ENCODE measurements around the gene CISH.

Gene CISH

GRCh38 chr3:50632450-50632849, 20.9 kb upstream of the CISH start:
- Histone ChIP-seq H3K27me3 (ENCODE audit: control insufficient read depth, insufficient read depth, low read length) (no peaks in the 10 kb centered on the region), H3K4me3 (ENCODE audit: low read length) (no peak overlapping the region), H3K9me3 (ENCODE audit: control insufficient read depth, low read length) (no peaks in the 10 kb centered on the region), H3K36me3 (ENCODE audit: control insufficient read depth, insufficient read depth, low read length) (no peaks in the 10 kb centered on the region), H3K9ac (ENCODE audit: low read length) (no peak overlapping the region), H3K4me1 (ENCODE audit: control insufficient read depth, insufficient read depth, low read length) (peaks cover 14% of the 10 kb centered on the region)

GRCh38 chr3:50630877-50631276, 19.3 kb upstream of the CISH start:
- no peak overlapping the region for H3K4me3 ChIP-seq (ENCODE audit: low read length)
- H3K9me3 ChIP-seq (ENCODE audit: control insufficient read depth, low read length) = no peaks in the 10 kb centered on the region
- H3K9ac ChIP-seq (ENCODE audit: low read length) = no peak overlapping the region
- no peaks in the 10 kb centered on the region for H3K27me3 ChIP-seq (ENCODE audit: control insufficient read depth, insufficient read depth, low read length)
- peaks cover 18% of the 10 kb centered on the region for H3K4me1 ChIP-seq (ENCODE audit: control insufficient read depth, insufficient read depth, low read length)
- no peaks in the 10 kb centered on the region for H3K36me3 ChIP-seq (ENCODE audit: control insufficient read depth, insufficient read depth, low read length)

GRCh38 chr3:50630394-50630793, 18.8 kb upstream of the CISH start:
- Histone ChIP-seq H3K9me3 (ENCODE audit: control insufficient read depth, low read length) (no peaks in the 10 kb centered on the region), H3K9ac (ENCODE audit: low read length) (no peak overlapping the region), H3K36me3 (ENCODE audit: control insufficient read depth, insufficient read depth, low read length) (no peaks in the 10 kb centered on the region), H3K4me3 (ENCODE audit: low read length) (no peak overlapping the region), H3K27me3 (ENCODE audit: control insufficient read depth, insufficient read depth, low read length) (no peaks in the 10 kb centered on the region), H3K4me1 (ENCODE audit: control insufficient read depth, insufficient read depth, low read length) (peaks cover 18% of the 10 kb centered on the region)

GRCh38 chr3:50628601-50629000, 17.0 kb upstream of the CISH start:
- Histone ChIP-seq H3K4me1 (ENCODE audit: control insufficient read depth, insufficient read depth, low read length) (peaks cover 31% of the 10 kb centered on the region), H3K36me3 (ENCODE audit: control insufficient read depth, insufficient read depth, low read length) (no peaks in the 10 kb centered on the region), H3K9ac (ENCODE audit: low read length) (no peak overlapping the region), H3K9me3 (ENCODE audit: control insufficient read depth, low read length) (no peaks in the 10 kb centered on the region), H3K4me3 (ENCODE audit: low read length) (no peak overlapping the region), H3K27me3 (ENCODE audit: control insufficient read depth, insufficient read depth, low read length) (no peaks in the 10 kb centered on the region)

GRCh38 chr3:50627407-50628051, 16.0 kb upstream of the CISH start:
- no peak overlapping the region for H3K9ac ChIP-seq (ENCODE audit: low read length)
- H3K9me3 ChIP-seq (ENCODE audit: control insufficient read depth, low read length) = no peaks in the 10 kb centered on the region
- H3K27me3 ChIP-seq (ENCODE audit: control insufficient read depth, insufficient read depth, low read length) = no peaks in the 10 kb centered on the region
- H3K4me1 ChIP-seq (ENCODE audit: control insufficient read depth, insufficient read depth, low read length) = peaks cover 34% of the 10 kb centered on the region
- H3K36me3 ChIP-seq (ENCODE audit: control insufficient read depth, insufficient read depth, low read length) = no peaks in the 10 kb centered on the region
- H3K4me3 ChIP-seq (ENCODE audit: low read length) = no peak overlapping the region

GRCh38 chr3:50626401-50626800, 14.8 kb upstream of the CISH start:
- Histone ChIP-seq H3K9ac (ENCODE audit: low read length) (no peak overlapping the region), H3K4me1 (ENCODE audit: control insufficient read depth, insufficient read depth, low read length) (peaks cover 34% of the 10 kb centered on the region), H3K36me3 (ENCODE audit: control insufficient read depth, insufficient read depth, low read length) (no peaks in the 10 kb centered on the region), H3K27me3 (ENCODE audit: control insufficient read depth, insufficient read depth, low read length) (no peaks in the 10 kb centered on the region), H3K4me3 (ENCODE audit: low read length) (no peak overlapping the region), H3K9me3 (ENCODE audit: control insufficient read depth, low read length) (no peaks in the 10 kb centered on the region)

GRCh38 chr3:50625231-50626182, 13.9 kb upstream of the CISH start:
- H3K27me3 ChIP-seq (ENCODE audit: control insufficient read depth, insufficient read depth, low read length) = no peaks in the 10 kb centered on the region

GRCh38 chr3:50624634-50625033, 13.1 kb upstream of the CISH start:
- Histone ChIP-seq H3K27me3 (ENCODE audit: control insufficient read depth, insufficient read depth, low read length) (no peaks in the 10 kb centered on the region), H3K4me3 (ENCODE audit: low read length) (no peak overlapping the region), H3K36me3 (ENCODE audit: control insufficient read depth, insufficient read depth, low read length) (no peaks in the 10 kb centered on the region), H3K4me1 (ENCODE audit: control insufficient read depth, insufficient read depth, low read length) (peaks cover 26% of the 10 kb centered on the region), H3K9ac (ENCODE audit: low read length) (no peak overlapping the region), H3K9me3 (ENCODE audit: control insufficient read depth, low read length) (no peaks in the 10 kb centered on the region)

More at GRCh38 chr3:50625231-50626182, 13.9 kb upstream of the CISH start:
- peaks cover 34% of the 10 kb centered on the region for H3K4me1 ChIP-seq (ENCODE audit: control insufficient read depth, insufficient read depth, low read length)
- no peak overlapping the region for H3K9ac ChIP-seq (ENCODE audit: low read length)
- H3K4me3 ChIP-seq (ENCODE audit: low read length) = no peak overlapping the region
- H3K9me3 ChIP-seq (ENCODE audit: control insufficient read depth, low read length) = no peaks in the 10 kb centered on the region
- H3K36me3 ChIP-seq (ENCODE audit: control insufficient read depth, insufficient read depth, low read length) = no peaks in the 10 kb centered on the region

GRCh38 chr3:50623840-50624474, 12.4 kb upstream of the CISH start:
- H3K9ac ChIP-seq (ENCODE audit: low read length) = no peak overlapping the region
- H3K27me3 ChIP-seq (ENCODE audit: control insufficient read depth, insufficient read depth, low read length) = no peaks in the 10 kb centered on the region
- H3K36me3 ChIP-seq (ENCODE audit: control insufficient read depth, insufficient read depth, low read length) = no peaks in the 10 kb centered on the region
- H3K4me3 ChIP-seq (ENCODE audit: low read length) = no peak overlapping the region
- peaks cover 26% of the 10 kb centered on the region for H3K4me1 ChIP-seq (ENCODE audit: control insufficient read depth, insufficient read depth, low read length)
- no peaks in the 10 kb centered on the region for H3K9me3 ChIP-seq (ENCODE audit: control insufficient read depth, low read length)

- no peak overlapping the region for H3K9ac ChIP-seq (ENCODE audit: low read length)
- peaks cover 30% of the 10 kb centered on the region for H3K4me1 ChIP-seq (ENCODE audit: control insufficient read depth, insufficient read depth, low read length)
- no peak overlapping the region for H3K4me3 ChIP-seq (ENCODE audit: low read length)
- no peaks in the 10 kb centered on the region for H3K36me3 ChIP-seq (ENCODE audit: control insufficient read depth, insufficient read depth, low read length)
- no peaks in the 10 kb centered on the region for H3K9me3 ChIP-seq (ENCODE audit: control insufficient read depth, low read length)
- H3K27me3 ChIP-seq (ENCODE audit: control insufficient read depth, insufficient read depth, low read length) = no peaks in the 10 kb centered on the region
Measured at GRCh38 chr3:50622881-50623280, 11.3 kb upstream of the CISH start.

GRCh38 chr3:50620820-50621219, 9.2 kb upstream of the CISH start:
- Histone ChIP-seq H3K27me3 (ENCODE audit: control insufficient read depth, insufficient read depth, low read length) (no peaks in the 10 kb centered on the region), H3K4me1 (ENCODE audit: control insufficient read depth, insufficient read depth, low read length) (peaks cover 29% of the 10 kb centered on the region), H3K36me3 (ENCODE audit: control insufficient read depth, insufficient read depth, low read length) (no peaks in the 10 kb centered on the region), H3K4me3 (ENCODE audit: low read length) (no peak overlapping the region), H3K9me3 (ENCODE audit: control insufficient read depth, low read length) (no peaks in the 10 kb centered on the region), H3K9ac (ENCODE audit: low read length) (no peak overlapping the region)

- Histone ChIP-seq H3K9me3 (ENCODE audit: control insufficient read depth, low read length) (no peaks in the 10 kb centered on the region), H3K9ac (ENCODE audit: low read length) (no peak overlapping the region), H3K4me1 (ENCODE audit: control insufficient read depth, insufficient read depth, low read length) (peaks cover 29% of the 10 kb centered on the region), H3K27me3 (ENCODE audit: control insufficient read depth, insufficient read depth, low read length) (no peaks in the 10 kb centered on the region), H3K36me3 (ENCODE audit: control insufficient read depth, insufficient read depth, low read length) (no peaks in the 10 kb centered on the region), H3K4me3 (ENCODE audit: low read length) (no peak overlapping the region)
Measured at GRCh38 chr3:50620420-50620819, 8.8 kb upstream of the CISH start.
